PFSK-1 (cell line): ENCODE measurements around the gene PJVK.

Experiments
- FOXP2 ChIP-seq: optimal IDR thresholded peaks from 2 replicates; pipeline ENCODE3; 2011; ENCODE audit warnings: borderline replicate concordance, control low read depth, inconsistent platforms; ENCODE audit not compliant: insufficient read depth; ENCODE audit errors: extremely low read length, extremely low read depth
- POLR2AphosphoS5 ChIP-seq: IDR thresholded peaks from 2 replicates; pipeline ENCODE4 v1.6.1; 2012; ENCODE audit warnings: low read depth, mild to moderate bottlenecking, control low read depth, low read length, moderate library complexity
- REST ChIP-seq, 2 experiments: IDR thresholded peaks; 2 replicates each; pipeline versions ENCODE4 v1.6.1 to v1.8.0; 2011 to 2012; ENCODE audit warnings: low read depth in 2 of 2, low read length in 2 of 2, control low read depth in 1 of 2, inconsistent platforms in 1 of 2, mild to moderate bottlenecking in 1 of 2, moderate library complexity in 1 of 2; ENCODE audit not compliant: insufficient read depth in 1 of 2
- SIN3A ChIP-seq: IDR thresholded peaks from 2 replicates; pipeline ENCODE4 v1.6.1; 2012; ENCODE audit warnings: mild to moderate bottlenecking, low read length, moderate library complexity, borderline replicate concordance; ENCODE audit not compliant: insufficient read depth
- TAF1 ChIP-seq: IDR thresholded peaks from 2 replicates; pipeline ENCODE4 v1.6.1; 2012; ENCODE audit warnings: low read length, control low read depth, borderline replicate concordance; ENCODE audit not compliant: insufficient read depth

PJVK gene

GRCh38 chr2:178426388-178426787 is 24.8 kb upstream of the PJVK start:
- no peak for TF ChIP-seq SIN3A
- no peak for TF ChIP-seq POLR2AphosphoS5
- TF ChIP-seq REST (IDR thresholded peaks at IDR 0.05; ENCODE audit: insufficient read depth in 1 of 2, low read depth in 2 of 2, low read length in 2 of 2) = no peak
- TF ChIP-seq TAF1 = no peak
- no peak for TF ChIP-seq FOXP2

GRCh38 chr2:178427458-178427857 is 23.7 kb upstream of the PJVK start:
- TF ChIP-seq SIN3A (no peak), TAF1 (no peak)

GRCh38 chr2:178428396-178428806 is 22.8 kb upstream of the PJVK start:
- no peak for TF ChIP-seq POLR2AphosphoS5
- TF ChIP-seq TAF1 = no peak
- TF ChIP-seq REST (IDR thresholded peaks at IDR 0.05; ENCODE audit: insufficient read depth in 1 of 2, low read depth in 2 of 2, low read length in 2 of 2) = no peak
- no peak for TF ChIP-seq SIN3A
- no peak for TF ChIP-seq FOXP2

GRCh38 chr2:178429336-178429735 is 21.8 kb upstream of the PJVK start:
- TF ChIP-seq TAF1 = no peak

GRCh38 chr2:178436662-178437061 is 14.5 kb upstream of the PJVK start:
- TF ChIP-seq FOXP2 = no peak
- TF ChIP-seq POLR2AphosphoS5 = no peak
- no peak for TF ChIP-seq SIN3A
- TF ChIP-seq TAF1 = no peak
- TF ChIP-seq REST (IDR thresholded peaks at IDR 0.05; ENCODE audit: insufficient read depth in 1 of 2, low read depth in 2 of 2, low read length in 2 of 2) = no peak

- no peak for TF ChIP-seq REST (IDR thresholded peaks at IDR 0.05; ENCODE audit: insufficient read depth in 1 of 2, low read depth in 2 of 2, low read length in 2 of 2)
- no peak for TF ChIP-seq POLR2AphosphoS5
- TF ChIP-seq TAF1 = no peak
- no peak for TF ChIP-seq FOXP2
- TF ChIP-seq SIN3A = no peak
Measured at GRCh38 chr2:178441426-178441825, 9.8 kb upstream of the PJVK start.
